ENCODE data around the gene CDV3. TPM values are rescaled to one million over a fixed set of nuclear protein-coding genes. Genes with fewer than 3 reads are reported as not detected.

Gene CDV3
- total and polyA plus RNA-seq, 10 of the 15 experiments (the other 5 are each of a cell fraction or from before 2014, with no cell fraction given) = 42.3 to 466 (median 136) TPM

GRCh38 chr3:133572158-133573053 lies 1.1 kb upstream of the CDV3 start:
- under 1% methylated on average over 19 of the region's 19 CpGs for WGBS (ENCODE audit: insufficient coverage, insufficient replicate concordance, low lambda C conversion rate, missing lambda C conversion rate)
- peak overlapping the region; percentile 35; the same call in 1 of the 2 replicates for H2AFZ ChIP-seq (ENCODE audit: control insufficient read depth, low read depth, low read length)
- CTCF ChIA-PET = interaction anchor here (0.6 to 2.9 kb wide), 18 partner anchors 10 to 1001 kb away, joined by 3 to 12 read pairs (median 4); no protein-coding TSS in a partner anchor
- in situ Hi-C loops (cut with MboI) (loop anchor here (5.0 kb wide), 2 partner anchors 85 to 125 kb away; no protein-coding TSS in a partner anchor), intact Hi-C loops (cut with micrococcal nuclease; ENCODE audit: unreplicated experiment) (loop anchor here (1.0 to 10.0 kb wide), 5 partner anchors 82 to 848 kb away; partner anchors contain the start of gene NPHP3)
- peak; percentile 49 for ATAC-seq
- peaks cover 2 to 9% of the 10 kb centered on the region in 2 experiments; a peak in 2 of 4 replicates for H3K36me3 ChIP-seq (ENCODE audit: control insufficient read depth in 2 of 2, insufficient read depth in 2 of 2, low read length in 1 of 2)
- FAIRE-seq = peak; percentile 18
- H3K9me3 ChIP-seq (replicated peaks; ENCODE audit: control insufficient read depth, insufficient read depth, low read length) = no peaks in the 10 kb centered on the region
- H3K4me2 ChIP-seq (ENCODE audit: control insufficient read depth, insufficient read depth) = peak overlapping the region; percentile 86
- H3K79me2 ChIP-seq (ENCODE audit: control insufficient read depth, insufficient read depth, low read length) = peaks cover 37% of the 10 kb centered on the region
- H3K27me3 ChIP-seq (replicated peaks in 1 of 2; ENCODE audit: control insufficient read depth in 2 of 2, insufficient read depth in 2 of 2, low read length in 1 of 2) = no peaks in the 10 kb centered on the region
- RAD21 ChIA-PET (ENCODE audit: unreplicated experiment) = interaction anchor here (0.6 to 10.3 kb wide), 23 partner anchors 10 to 178 kb away, joined by 3 to 137 read pairs (median 4); no protein-coding TSS in a partner anchor
- TSS peak; percentile 99 for BruUV-seq (replicated peaks)
- no peaks in the 10 kb centered on the region; the same call in 1 of the 2 replicates for H4K20me1 ChIP-seq (ENCODE audit: control insufficient read depth, insufficient read depth)
- H3K9ac ChIP-seq (ENCODE audit: control insufficient read depth, insufficient read depth, low read length) = peak overlapping the region; percentile 73
- H3K4me3 ChIP-seq = peak overlapping the region; percentile 73
- H3K4me1 ChIP-seq (ENCODE audit: control insufficient read depth, insufficient read depth, low read length) = peaks cover 21% of the 10 kb centered on the region
- POLR2A ChIA-PET = interaction anchor here (0.6 to 5.1 kb wide), 26 partner anchors 8 to 914 kb away, joined by 3 to 38 read pairs (median 4); partner anchors contain the start of gene TOPBP1
- peak; percentile 82 for DNase-seq (ENCODE audit: low read depth, low spot score)
- SMC1A ChIA-PET (ENCODE audit: uncharacterized antibody, unreplicated experiment) = interaction anchor here (0.6 to 3.9 kb wide), 23 partner anchors 10 to 664 kb away, joined by 3 to 44 read pairs (median 8); no protein-coding TSS in a partner anchor
- H3K27ac ChIP-seq (ENCODE audit: control insufficient read depth, insufficient read depth) = peak overlapping the region; percentile 97
- TF ChIP-seq JUNB (IDR thresholded peaks at IDR 0.05) = peak; percentile 79
- TF ChIP-seq MLLT1 (IDR thresholded peaks at IDR 0.05) = peak; percentile 66; the same call in 1 of the 2 replicates
- TF ChIP-seq EED (IDR thresholded peaks at IDR 0.05; ENCODE audit: low read depth) = no peak
- TF ChIP-seq WRNIP1 (IDR thresholded peaks at IDR 0.05; ENCODE audit: borderline replicate concordance, low read depth, low read length) = no peak
- TF ChIP-seq RELB (IDR thresholded peaks at IDR 0.05; ENCODE audit: low read depth) = 0 out of 2 replicates have a peak, but pooled peaks have one; percentile 42
- TF ChIP-seq HCFC1 (IDR thresholded peaks at IDR 0.05; ENCODE audit: low read length) = no peak
- no peak for TF ChIP-seq BMI1 (IDR thresholded peaks at IDR 0.05; ENCODE audit: borderline replicate concordance)
- 0 out of 2 replicates have a peak, but pooled peaks have one; percentile 2 for TF ChIP-seq CBX5 (IDR thresholded peaks at IDR 0.05; ENCODE audit: low read depth)
- TF ChIP-seq SIN3A (IDR thresholded peaks at IDR 0.05; ENCODE audit: low read depth, low read length) = peak; percentile 37; the same call in 1 of the 2 replicates
- peak; percentile 84 for TF ChIP-seq ATF2 (IDR thresholded peaks at IDR 0.05; ENCODE audit: low read length)
- no peak for TF ChIP-seq HDAC6 (IDR thresholded peaks at IDR 0.05; ENCODE audit: unreplicated experiment)
- TF ChIP-seq KLF5 (IDR thresholded peaks at IDR 0.05; ENCODE audit: partially characterized antibody) = no peak
- TF ChIP-seq ASH2L (IDR thresholded peaks at IDR 0.05; ENCODE audit: borderline replicate concordance, low read depth) = no peak
- peak; percentile 13; the same call in 1 of the 2 replicates for TF ChIP-seq PKNOX1 (IDR thresholded peaks at IDR 0.05)
- peak; percentile 27; the same call in 1 of the 2 replicates for TF ChIP-seq GABPA (IDR thresholded peaks at IDR 0.05; ENCODE audit: low read depth)
- no peak for TF ChIP-seq NFYA (IDR thresholded peaks at IDR 0.05; ENCODE audit: borderline replicate concordance, low read depth, low read length)

Data from GM12878 (cell line).